K562 treated with DMSO at 1 percent for 24 hours (cell line): ENCODE results near the gene DTYMK. TPM values are rescaled to one million over a fixed set of nuclear protein-coding genes. Genes with fewer than 3 reads are reported as not detected.

Experiments used
- total RNA-seq: library from RNA; unstranded; fragments of 300-600 nt; gene quantifications from 2 replicates; pipeline ENCODE4 v1.2.3, GENCODE V29; 2022; ENCODE audit warnings: low read depth; ENCODE audit not compliant: insufficient read depth

The DTYMK gene
- 90.5 and 90.9 TPM in 2 replicates for total RNA-seq

GRCh38 chr2:241686650-241687425 is at the start of gene DTYMK:
DTYMK (minus strand) TSS chr2:241686815; CDS start chr2:241686783, 32 bp downstream.

GRCh38 chr2:241734467-241735208 is 48.0 kb upstream of the DTYMK start, which contains the start of gene D2HGDH:
D2HGDH (plus strand) TSS chr2:241734630; CDS start chr2:241735225, 595 bp downstream.

GRCh38 chr2:241701399-241702154 is 15.0 kb upstream of the DTYMK start, which contains the start of gene ING5:
ING5 (plus strand) TSS chr2:241702039; CDS start chr2:241702066, 27 bp downstream.

GRCh38 chr2:241637018-241637794 is 49.4 kb downstream of the DTYMK start, which contains the start of the genes ATG4B and THAP4:
ATG4B (plus strand) TSS chr2:241637693; CDS start chr2:241637715, 22 bp downstream.
THAP4 (minus strand) TSS chr2:241637158; CDS start chr2:241637017, 141 bp downstream.

Other genes starting within 250 kb of the DTYMK start
- gene STK25, start 178.2 kb downstream of the DTYMK start, total RNA-seq, result 105 and 118 TPM in 2 replicates
- gene BOK, start 128.1 kb downstream of the DTYMK start, total RNA-seq, result 3.4 TPM in 2 replicates
- 56.0 and 58.7 TPM in 2 replicates for gene THAP4, start 49.7 kb downstream of the DTYMK start, total RNA-seq
- 62.3 and 64.0 TPM in 2 replicates for gene ATG4B, start 49.1 kb downstream of the DTYMK start, total RNA-seq
- gene ING5, start 15.2 kb upstream of the DTYMK start, total RNA-seq, result 20.4 and 27.6 TPM in 2 replicates
- 18.3 and 21.7 TPM in 2 replicates for gene D2HGDH, start 47.8 kb upstream of the DTYMK start, total RNA-seq
- gene GAL3ST2, start 90.0 kb upstream of the DTYMK start, total RNA-seq, result 0.52 and 0.85 TPM in 2 replicates
- gene NEU4, start 122.4 kb upstream of the DTYMK start, total RNA-seq, result 0.75 and 0.80 TPM in 2 replicates
- 0.12 TPM in 1 of 2 replicates, not detected in the other for gene PDCD1, start 172.1 kb upstream of the DTYMK start, total RNA-seq
- not detected in 2 replicates for gene RTP5, start 182.9 kb upstream of the DTYMK start, total RNA-seq